Muscle layer of duodenum (tissue), 2 donors: ENCODE data around the gene SLC45A1.

Experiments used
- H3K27ac ChIP-seq: one replicate; pipeline ENCODE4 v1.7.0; 2013; ENCODE audit warnings: mild to moderate bottlenecking, low read length
- H3K27me3 ChIP-seq: one replicate; pipeline ENCODE4 v1.7.0; 2013; ENCODE audit warnings: low read depth, mild to moderate bottlenecking, control low read depth, low read length
- H3K36me3 ChIP-seq, 2 donors: one replicate each; pipeline ENCODE4 v1.7.0; 2013; ENCODE audit warnings: low read length in 2 of 2, control low read depth in 1 of 2, mild to moderate bottlenecking in 1 of 2; ENCODE audit not compliant: insufficient read depth in 2 of 2, control insufficient read depth in 1 of 2
- H3K4me1 ChIP-seq, 2 donors: one replicate each; pipeline ENCODE4 v1.7.0; 2013; ENCODE audit warnings: low read length in 2 of 2, mild to moderate bottlenecking in 2 of 2, control low read depth in 1 of 2, moderate library complexity in 1 of 2; ENCODE audit not compliant: insufficient read depth in 2 of 2, control insufficient read depth in 1 of 2
- H3K4me3 ChIP-seq, 2 donors: one replicate each; pipeline ENCODE4 v1.7.0; 2013; ENCODE audit warnings: low read length in 2 of 2, low read depth in 1 of 2, mild to moderate bottlenecking in 1 of 2
- H3K9me3 ChIP-seq, 2 donors: one replicate each; pipeline ENCODE4 v1.7.0; 2013; ENCODE audit warnings: low read length in 2 of 2, control low read depth in 1 of 2, mild to moderate bottlenecking in 1 of 2; ENCODE audit not compliant: control insufficient read depth in 1 of 2
- donor health status: healthy.

The SLC45A1 gene

DNA sequence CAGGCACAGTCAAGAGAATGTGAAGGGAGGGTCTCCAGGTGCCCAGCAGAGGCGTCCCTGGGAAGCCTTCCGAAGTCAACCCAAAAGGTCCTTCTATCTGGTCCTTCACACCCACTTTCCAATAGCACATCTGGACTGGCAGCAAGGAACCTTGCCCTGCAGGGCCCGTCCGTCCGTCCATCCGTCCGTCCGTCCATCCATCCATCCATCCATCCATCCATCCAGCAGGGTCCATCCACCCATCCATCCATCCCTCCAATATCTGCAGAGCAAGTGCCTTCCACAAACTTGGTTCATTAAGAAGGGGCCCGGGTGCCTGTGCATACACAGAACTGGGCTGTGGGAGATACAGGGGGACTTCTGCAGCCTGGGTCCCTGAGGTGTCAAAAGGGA is 31.6 kb downstream of the SLC45A1 start:
- Histone ChIP-seq H3K9me3 (no peaks in the 10 kb centered on the region), H3K27ac (no peak overlapping the region), H3K27me3 (no peaks in the 10 kb centered on the region), H3K36me3 (peaks cover 0 to 13% of the 10 kb centered on the region in 2 donors), H3K4me1 (peaks cover 0 to 26% of the 10 kb centered on the region in 2 donors), H3K4me3 (no peak overlapping the region)

- Histone ChIP-seq H3K27me3 (no peaks in the 10 kb centered on the region), H3K9me3 (no peaks in the 10 kb centered on the region), H3K36me3 (peaks cover 4 to 14% of the 10 kb centered on the region in 2 donors), H3K4me3 (no peak overlapping the region), H3K4me1 (peaks cover 0 to 27% of the 10 kb centered on the region in 2 donors), H3K27ac (no peak overlapping the region)
Observed at GRCh38 chr1:8349961-8350360, 32.0 kb downstream of the SLC45A1 start.

- no peaks in the 10 kb centered on the region for H3K9me3 ChIP-seq
- peaks cover 0 to 38% of the 10 kb centered on the region in 2 donors for H3K4me1 ChIP-seq
- no peaks in the 10 kb centered on the region for H3K27me3 ChIP-seq
- H3K27ac ChIP-seq, result no peak overlapping the region
- H3K36me3 ChIP-seq, result peaks cover 16 to 25% of the 10 kb centered on the region in 2 donors
- H3K4me3 ChIP-seq, result no peak overlapping the region
Observed at GRCh38 chr1:8350914-8351684, 33.2 kb downstream of the SLC45A1 start.

DNA sequence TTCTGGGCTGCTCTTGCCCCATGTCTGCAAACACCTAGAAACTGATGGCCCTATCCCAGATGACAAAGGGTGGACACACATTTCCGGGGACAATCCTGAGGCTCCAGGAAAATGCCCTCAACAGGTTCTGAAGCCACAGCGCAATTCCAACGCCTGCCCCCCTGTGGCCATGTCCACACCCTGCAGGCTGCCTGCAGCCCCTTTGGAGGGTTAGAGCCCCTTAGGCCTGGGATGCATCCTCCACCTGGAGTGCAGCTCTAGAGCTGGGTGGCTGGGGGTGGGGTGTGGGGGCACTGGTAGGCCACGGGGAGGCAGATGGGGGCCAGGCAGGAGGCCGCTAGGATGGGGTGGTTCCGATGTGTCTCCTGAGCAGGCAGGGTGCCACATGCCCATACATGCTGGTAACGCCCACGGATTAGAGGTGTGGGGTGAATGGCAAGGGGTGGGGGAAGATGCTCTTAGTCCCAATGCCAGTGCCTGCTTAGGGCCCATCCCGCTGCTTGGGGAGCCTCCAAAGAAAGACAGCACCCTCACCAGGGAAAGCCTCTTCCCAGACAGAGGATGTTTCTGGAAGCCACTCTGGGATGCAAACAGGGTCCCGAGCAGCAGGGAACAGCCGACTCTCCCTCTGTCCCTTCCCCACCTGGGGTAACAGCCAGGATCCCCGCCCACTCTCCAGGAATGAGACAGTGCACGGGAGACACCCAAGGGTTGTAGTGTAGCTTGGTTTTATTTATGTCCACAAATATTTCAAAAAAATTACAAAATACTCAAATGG is 34.0 kb downstream of the SLC45A1 start:
- peaks cover 0 to 38% of the 10 kb centered on the region in 2 donors for H3K4me1 ChIP-seq
- no peak overlapping the region for H3K27ac ChIP-seq
- H3K36me3 ChIP-seq, result peaks cover 23 to 29% of the 10 kb centered on the region in 2 donors
- no peaks in the 10 kb centered on the region for H3K9me3 ChIP-seq
- no peak overlapping the region for H3K4me3 ChIP-seq
- no peaks in the 10 kb centered on the region for H3K27me3 ChIP-seq

DNA sequence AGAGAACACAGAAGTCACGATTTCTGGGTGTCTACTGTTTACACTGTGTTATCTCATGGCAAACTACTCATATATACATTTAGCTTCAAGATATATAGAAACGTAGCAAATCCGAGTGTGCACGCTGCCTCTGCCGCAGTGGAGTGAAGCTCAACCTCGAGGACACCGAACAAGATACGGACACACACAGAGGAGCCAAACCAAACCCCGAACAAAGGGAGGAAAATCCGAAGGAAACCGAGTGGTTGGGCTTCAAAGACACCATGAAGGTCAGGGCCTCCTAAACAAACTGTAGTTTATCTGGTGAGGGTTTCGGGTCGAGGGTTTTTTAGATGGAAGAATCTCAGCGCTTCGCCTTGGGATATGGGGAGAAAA is 34.5 kb downstream of the SLC45A1 start:
- Histone ChIP-seq H3K9me3 (no peaks in the 10 kb centered on the region), H3K27ac (peak overlapping the region; percentile 68), H3K36me3 (peaks cover 28 to 34% of the 10 kb centered on the region in 2 donors), H3K27me3 (no peaks in the 10 kb centered on the region), H3K4me1 (peaks cover 0 to 38% of the 10 kb centered on the region in 2 donors), H3K4me3 (no peak overlapping the region)

GRCh38 chr1:8352886-8353785 is 35.2 kb downstream of the SLC45A1 start:
- H3K4me3 ChIP-seq, result no peak overlapping the region
- peaks cover 35 to 41% of the 10 kb centered on the region in 2 donors for H3K36me3 ChIP-seq
- H3K9me3 ChIP-seq, result no peaks in the 10 kb centered on the region
- no peaks in the 10 kb centered on the region for H3K27me3 ChIP-seq
- H3K4me1 ChIP-seq, result peaks cover 0 to 45% of the 10 kb centered on the region in 2 donors
- peak overlapping the region; percentile 68 for H3K27ac ChIP-seq

DNA sequence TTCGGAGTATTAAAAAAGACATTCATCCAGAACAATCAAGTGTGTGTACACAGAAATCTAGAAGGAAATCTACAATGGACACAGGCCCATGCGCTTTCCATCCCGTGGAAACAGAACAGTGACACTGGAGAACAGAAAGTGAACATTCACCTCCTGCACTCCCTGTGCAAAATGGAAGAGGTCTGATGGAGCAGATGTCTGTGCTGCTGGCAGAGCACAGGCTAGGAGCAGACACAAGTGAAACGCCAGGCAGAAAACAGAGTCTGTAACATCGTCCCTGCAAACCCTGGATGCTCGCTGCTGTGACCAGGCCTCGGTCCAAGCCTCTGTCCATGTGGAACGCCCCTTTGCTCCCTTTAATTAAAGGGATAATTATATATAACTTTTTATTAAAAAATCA is 36.1 kb downstream of the SLC45A1 start:
- peaks cover 44 to 47% of the 10 kb centered on the region in 2 donors for H3K36me3 ChIP-seq
- no peak overlapping the region for H3K4me3 ChIP-seq
- H3K9me3 ChIP-seq, result no peaks in the 10 kb centered on the region
- H3K4me1 ChIP-seq, result peaks cover 0 to 45% of the 10 kb centered on the region in 2 donors
- no peaks in the 10 kb centered on the region for H3K27me3 ChIP-seq
- H3K27ac ChIP-seq, result no peak overlapping the region

GRCh38 chr1:8355439-8356255 is 37.7 kb downstream of the SLC45A1 start:
- Histone ChIP-seq H3K4me3 (no peak overlapping the region), H3K9me3 (no peaks in the 10 kb centered on the region), H3K36me3 (peaks cover 51 to 59% of the 10 kb centered on the region in 2 donors), H3K4me1 (peaks cover 0 to 45% of the 10 kb centered on the region in 2 donors), H3K27me3 (no peaks in the 10 kb centered on the region), H3K27ac (no peak overlapping the region)

GRCh38 chr1:8356256-8357209 is 38.6 kb downstream of the SLC45A1 start:
- Histone ChIP-seq H3K36me3 (peaks cover 56 to 68% of the 10 kb centered on the region in 2 donors), H3K4me3 (no peak overlapping the region), H3K27ac (no peak overlapping the region), H3K4me1 (peaks cover 0 to 43% of the 10 kb centered on the region in 2 donors), H3K9me3 (no peaks in the 10 kb centered on the region), H3K27me3 (no peaks in the 10 kb centered on the region)
